Measurements from ENCODE around the gene COA8.
"Not testable (repeated sequence)": the region's sequence is repeated elsewhere in the genome, so short reads cannot be mapped to it uniquely, and the experiment has no call there.

The COA8 gene

GRCh38 chr14:103521951-103522563 lies 40.7 kb upstream of the COA8 start:
- TF ChIP-seq ZNF274 (IDR thresholded peaks at IDR 0.05; ENCODE audit: low read depth, low read length): no peak
- peak overlapping the region; percentile 44 for H3K4me3 ChIP-seq (ENCODE audit: low read length)

DNA sequence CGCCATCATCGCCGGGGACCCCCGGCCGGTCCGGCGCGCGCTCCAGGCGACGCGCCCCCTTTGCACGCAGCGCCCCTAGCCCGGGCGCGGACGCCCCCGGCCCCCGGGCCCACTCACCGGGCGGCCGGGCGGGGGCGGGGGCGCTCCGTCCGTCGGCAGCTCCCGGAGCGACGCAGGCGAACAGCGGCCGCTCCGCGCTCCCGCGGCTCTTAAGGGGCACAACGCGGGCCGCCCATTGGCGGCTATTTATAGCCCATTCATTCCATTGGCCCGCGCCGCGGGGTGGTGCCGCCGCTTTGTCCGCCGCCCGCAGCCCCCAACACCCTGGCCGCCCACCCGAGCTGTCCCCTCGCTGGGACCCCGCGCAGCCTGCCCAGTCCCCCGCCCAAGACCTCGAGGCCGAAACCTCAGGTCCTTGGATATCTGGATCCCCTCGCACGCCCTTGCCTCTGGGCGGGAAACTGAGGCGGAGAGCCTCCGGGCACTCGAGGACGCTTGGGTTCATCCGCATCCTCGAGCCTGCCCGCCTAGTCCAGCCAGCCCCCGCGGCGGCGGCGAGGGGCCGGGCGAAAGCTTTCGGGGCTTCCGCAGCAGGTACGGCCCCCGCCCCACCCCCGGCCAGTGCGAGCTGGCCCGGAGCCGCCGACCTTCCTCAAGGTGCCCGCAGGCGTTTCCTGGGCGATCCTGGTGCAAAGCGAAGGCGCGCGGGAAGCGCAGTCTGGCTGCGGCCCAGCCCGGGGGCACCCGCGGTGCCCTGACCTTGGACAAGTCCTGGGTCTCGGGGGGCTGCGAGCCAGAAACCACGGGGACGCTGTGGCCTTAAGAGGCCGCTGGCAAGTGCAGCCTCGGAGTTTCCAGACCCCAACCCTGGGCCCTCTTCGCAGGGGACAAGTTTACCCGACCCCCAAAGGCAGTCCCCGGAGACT lies 39.8 kb upstream of the COA8 start, which contains the start of gene CKB:
TSS of gene CKB (minus strand) at position 182 of the 926 bp plus-strand sequence. CDS start 337 bp downstream, outside the sequence.
- peak within 1 kb of the TSS; percentile 44 for H3K4me3 ChIP-seq (ENCODE audit: low read length)

GRCh38 chr14:103523575-103523954 lies 39.2 kb upstream of the COA8 start:
- H3K4me3 ChIP-seq (ENCODE audit: low read length): no peak overlapping the region
- no peak for TF ChIP-seq ZNF274 (IDR thresholded peaks at IDR 0.05; ENCODE audit: low read depth, low read length)

More for the DNA sequence above, 39.8 kb upstream of the COA8 start, which contains the start of gene CKB:
- no peak for TF ChIP-seq ZNF274 (IDR thresholded peaks at IDR 0.05; ENCODE audit: low read depth, low read length)

DNA sequence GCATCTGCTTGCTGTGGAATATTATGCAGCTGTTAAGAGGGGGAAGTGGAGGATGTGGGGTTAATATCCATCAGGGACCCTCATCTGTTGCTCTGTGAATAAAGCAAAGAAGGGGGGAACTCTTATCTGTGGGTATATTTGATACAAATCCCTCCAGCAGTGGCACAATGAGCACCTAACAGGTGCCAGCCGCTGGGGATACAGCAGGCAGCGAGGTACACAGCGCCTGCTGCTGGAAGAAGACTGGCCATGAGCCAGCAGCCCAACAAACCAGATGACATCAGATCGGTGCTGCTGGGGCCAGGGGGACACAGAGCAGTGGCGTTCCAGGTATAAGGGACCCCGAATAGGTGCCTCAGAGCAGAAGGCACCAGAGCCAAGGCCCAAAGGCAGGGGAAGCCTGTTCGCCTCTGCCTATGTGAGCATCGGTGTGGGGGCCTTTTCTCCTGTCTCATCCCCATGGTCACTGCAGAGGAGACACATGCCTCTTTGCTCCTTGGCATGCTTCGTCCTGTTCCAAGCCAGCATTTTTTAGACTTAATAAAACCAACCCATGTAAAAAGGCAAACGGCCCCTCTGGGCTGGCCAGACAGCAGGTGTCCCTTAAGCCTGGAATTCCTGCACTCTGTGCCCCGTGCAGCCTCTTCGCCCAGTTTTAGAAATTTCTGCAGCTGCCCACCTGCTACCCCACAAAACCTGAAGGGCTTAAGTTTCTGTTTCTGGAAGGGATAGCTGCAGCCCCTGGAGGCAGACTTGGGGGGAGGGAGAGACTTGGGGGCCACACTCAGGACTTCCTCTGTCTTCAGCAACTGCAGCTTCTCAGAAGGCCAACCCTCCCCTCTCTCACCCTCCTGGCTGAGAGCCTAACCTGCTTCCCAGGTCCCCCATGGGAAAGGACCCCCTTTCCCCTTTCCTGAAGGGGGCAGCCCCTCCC lies 38.5 kb upstream of the COA8 start:
- H3K4me3 ChIP-seq (ENCODE audit: low read length): no peak overlapping the region
- no peak for TF ChIP-seq ZNF274 (IDR thresholded peaks at IDR 0.05; ENCODE audit: low read depth, low read length)

GRCh38 chr14:103525430-103526246 lies 37.1 kb upstream of the COA8 start:
- H3K4me3 ChIP-seq (ENCODE audit: low read length): not testable (repeated sequence)

DNA sequence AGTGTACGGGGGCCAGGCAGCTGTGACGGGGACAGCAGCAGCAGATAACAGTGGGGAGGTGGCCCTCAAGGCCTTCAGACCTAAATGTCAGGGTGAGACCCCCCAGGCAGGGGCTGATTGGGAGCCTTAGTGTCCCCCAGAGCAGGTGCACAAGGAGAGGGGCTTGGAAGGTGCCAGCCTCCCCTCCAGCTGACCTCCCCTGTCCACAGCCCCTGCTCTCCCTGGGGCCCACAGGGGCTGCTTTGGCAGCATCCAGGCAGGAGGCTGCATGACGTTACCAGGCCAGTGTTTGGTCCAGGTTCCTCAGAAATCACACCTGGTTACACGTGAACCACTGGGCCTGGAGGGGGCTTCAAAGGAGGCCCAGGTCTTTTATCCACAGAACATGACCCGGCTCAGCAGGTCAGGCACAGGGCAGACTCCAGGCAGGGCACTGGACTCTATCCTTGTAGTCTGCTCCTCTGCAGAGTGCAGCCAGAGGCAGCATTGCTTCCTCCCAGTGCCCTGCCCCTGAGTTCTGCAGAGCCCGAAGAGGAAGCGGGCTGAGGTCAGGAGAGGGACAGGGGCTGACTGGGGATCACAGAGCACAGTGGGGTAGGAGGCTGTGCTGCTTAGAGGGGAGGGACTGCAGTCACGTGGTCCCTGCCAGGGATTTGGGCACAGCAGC lies 36.4 kb upstream of the COA8 start:
- no peak overlapping the region for H3K4me3 ChIP-seq (ENCODE audit: low read length)
- TF ChIP-seq ZNF274 (IDR thresholded peaks at IDR 0.05; ENCODE audit: low read depth, low read length): no peak

GRCh38 chr14:103526914-103527248 lies 35.9 kb upstream of the COA8 start:
- no peak overlapping the region for H3K4me3 ChIP-seq (ENCODE audit: low read length)
- no peak for TF ChIP-seq ZNF274 (IDR thresholded peaks at IDR 0.05; ENCODE audit: low read depth, low read length)

GRCh38 chr14:103527408-103528145 lies 35.2 kb upstream of the COA8 start:
- peak overlapping the region; percentile 83; the same call in 1 of the 2 replicates for H3K4me3 ChIP-seq (ENCODE audit: low read length)
- TF ChIP-seq ZNF274 (IDR thresholded peaks at IDR 0.05; ENCODE audit: low read depth, low read length): no peak

DNA sequence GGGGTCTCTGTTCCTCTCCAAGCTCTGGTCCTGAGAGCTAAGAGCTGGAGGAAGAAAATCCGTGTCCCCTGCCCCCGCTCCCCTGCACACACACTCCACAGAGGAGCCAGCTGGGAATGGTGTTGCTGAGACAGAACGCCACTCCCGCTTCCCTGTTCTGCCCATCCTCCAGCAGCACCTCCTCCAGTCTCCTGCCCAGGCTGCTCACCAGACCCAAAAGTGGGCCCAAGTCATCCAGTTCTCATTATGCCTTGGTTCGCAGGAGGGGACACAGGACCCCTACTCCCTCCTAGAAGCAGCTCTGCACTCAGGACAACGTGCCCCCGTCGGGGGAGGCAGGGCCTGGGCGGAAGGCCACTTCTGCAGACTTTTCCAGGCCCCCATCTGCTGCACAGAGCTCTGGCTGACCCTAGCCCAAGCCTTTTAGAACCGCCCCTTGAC lies 34.6 kb upstream of the COA8 start:
- no peak for TF ChIP-seq ZNF274 (IDR thresholded peaks at IDR 0.05; ENCODE audit: low read depth, low read length)
- H3K4me3 ChIP-seq (ENCODE audit: low read length): peak overlapping the region; percentile 83; the same call in 1 of the 2 replicates

GRCh38 chr14:103528587-103529382 lies 34.0 kb upstream of the COA8 start, which contains the start of gene TRMT61A:
TSS of gene TRMT61A (plus strand) at chr14:103529196. CDS start at chr14:103529979, 783 bp downstream.
- TF ChIP-seq ZNF274 (IDR thresholded peaks at IDR 0.05; ENCODE audit: low read depth, low read length): no peak

More at GRCh38 chr14:103528587-103529382, 34.0 kb upstream of the COA8 start, which contains the start of gene TRMT61A:
- H3K4me3 ChIP-seq (ENCODE audit: low read length): peak within 1 kb of the TSS; percentile 85
